GM12878 (cell line): Measurements from ENCODE around the gene METTL13. TPM values are rescaled to one million over a fixed set of nuclear protein-coding genes. Genes with fewer than 3 reads are reported as not detected.
A peak's percentile ranks its signal among the peaks of the same experiment; 100 is the strongest.

ENCODE experiments used
- ATF2 ChIP-seq: IDR thresholded peaks from 2 replicates; pipeline ENCODE4 v1.6.1; 2012; ENCODE audit warnings: low read length, inconsistent platforms
- CREM ChIP-seq: IDR thresholded peaks from 2 replicates; pipeline ENCODE4 v1.6.1; 2014; ENCODE audit warnings: antibody characterized with exemption, low read depth
- CTCF ChIP-seq, 3 experiments: IDR thresholded peaks in 2 of 3; conservative IDR thresholded peaks in 1 of 3; 2 replicates each; pipeline ENCODE4 v1.5.1; 2011; ENCODE audit warnings: low read depth in 3 of 3, low read length in 3 of 3, mild to moderate bottlenecking in 3 of 3, control low read depth in 2 of 3, moderate library complexity in 2 of 3, inconsistent platforms in 1 of 3, mixed read lengths in 1 of 3; ENCODE audit not compliant: control insufficient read depth in 2 of 3, insufficient read depth in 1 of 3; ENCODE audit errors: extremely low read depth in 1 of 3
- HDAC2 ChIP-seq: fragments of 200-600 bp; sonication (generic); IDR thresholded peaks from 2 replicates; pipeline ENCODE4 v1.6.1; 2017
- IRF3 ChIP-seq: fragments of 450-650 bp; IDR thresholded peaks from 2 replicates; pipeline ENCODE4 v1.6.1; 2014; ENCODE audit warnings: mild to moderate bottlenecking
- KDM1A ChIP-seq: fragments of 200-600 bp; sonication (generic); IDR thresholded peaks from 2 replicates; pipeline ENCODE4 v1.6.1; 2016; ENCODE audit warnings: borderline replicate concordance
- LARP7 ChIP-seq: fragments of 450-650 bp; IDR thresholded peaks from 2 replicates; pipeline ENCODE4 v1.6.1; 2017; ENCODE audit warnings: mild to moderate bottlenecking
- PAX5 ChIP-seq: IDR thresholded peaks from 2 replicates; pipeline ENCODE4 v1.6.1; 2011; ENCODE audit warnings: low read depth, low read length, borderline replicate concordance
- POU2F2 ChIP-seq: IDR thresholded peaks from 3 replicates; pipeline ENCODE4 v1.6.1; 2011; ENCODE audit warnings: low read depth, mild to moderate bottlenecking, low read length, borderline replicate concordance
- RCOR1 ChIP-seq: conservative IDR thresholded peaks from 2 replicates; pipeline ENCODE4 v1.6.1; 2012; ENCODE audit warnings: low read depth, low read length, improper control_type of control experiment
- RELB ChIP-seq: fragments of 450-650 bp; IDR thresholded peaks from 2 replicates; pipeline ENCODE4 v1.6.1; 2017; ENCODE audit warnings: low read depth, mild to moderate bottlenecking, moderate library complexity
- SPI1 ChIP-seq: IDR thresholded peaks from 2 replicates; pipeline ENCODE4 v1.6.1; 2011; ENCODE audit warnings: low read depth, mild to moderate bottlenecking, low read length, moderate library complexity, borderline replicate concordance; ENCODE audit not compliant: insufficient read depth
- SREBF1 ChIP-seq: IDR thresholded peaks from 2 replicates; pipeline ENCODE4 v1.6.1; 2012; ENCODE audit warnings: mild to moderate bottlenecking, low read length
- ZBTB33 ChIP-seq: fragments of 450-650 bp; IDR thresholded peaks from 2 replicates; pipeline ENCODE4 v1.6.1; 2017; ENCODE audit warnings: mild to moderate bottlenecking
- ZBTB40 ChIP-seq: fragments of 450-650 bp; IDR thresholded peaks from 2 replicates; pipeline ENCODE4 v1.6.1; 2016; ENCODE audit warnings: mild to moderate bottlenecking, moderate library complexity, borderline replicate concordance
- polyA plus RNA-seq, 11 experiments: library from polyadenylated mRNA; depleted of rRNA in 4 of 11; unstranded in 6 of 11; stranded (reverse) in 5 of 11; fragments of >200 nt; fragmentation: Nextera tagmentation in 4 of 11; fragmentation: Illumina TruSeq in 1 of 11; extraction: Ambion mirVana in 4 of 11; extraction: Trizol in 1 of 11; gene quantifications; 1 replicate in 1 of 11; 2 replicates in 10 of 11; pipeline versions ENCODE4 v1.2.1 to v1.2.3, GENCODE V29; 2011 to 2016; ENCODE audit warnings: inconsistent platforms in 2 of 11, missing spikeins in 2 of 11, low read depth in 1 of 11
- total RNA-seq, 4 experiments: library from RNA; depleted of rRNA in 3 of 4; stranded (reverse); fragments of >200 nt in 3 of 4; fragmentation: Illumina TruSeq in 1 of 4; extraction: Trizol in 1 of 4; gene quantifications; 2 replicates each; pipeline versions ENCODE4 v1.2.1 to v1.2.3, GENCODE V29; 2013 to 2021

METTL13 gene
- total and polyA plus RNA-seq, 10 of the 15 experiments (the other 5 are each of a cell fraction or from before 2014, with no cell fraction given): 12.2 to 47.2 (median 35.0) TPM

- TF ChIP-seq LARP7: peak; percentile 55; the same call in 1 of the 2 replicates
- TF ChIP-seq RCOR1: no peak
- TF ChIP-seq RELB: peak; percentile 66; the same call in 1 of the 2 replicates
- TF ChIP-seq SPI1: no peak
- TF ChIP-seq POU2F2: peak; percentile 26; the same call in 1 of the 3 replicates
- no peak for TF ChIP-seq ATF2
- no peak for TF ChIP-seq ZBTB33
- no peak for TF ChIP-seq HDAC2
- peak; percentile 55 for TF ChIP-seq IRF3
- no peak for TF ChIP-seq CTCF (IDR thresholded peaks at IDR 0.05 in 2 of 3, conservative IDR thresholded peaks at IDR 0.05 in 1 of 3; ENCODE audit: control insufficient read depth in 2 of 3, extremely low read depth in 1 of 3, insufficient read depth in 1 of 3, low read depth in 3 of 3, low read length in 3 of 3)
- no peak; the same call in 1 of the 2 replicates for TF ChIP-seq ZBTB40
- TF ChIP-seq PAX5: no peak; the same call in 1 of the 2 replicates
- no peak for TF ChIP-seq KDM1A
- TF ChIP-seq SREBF1: no peak
- peak; percentile 58 for TF ChIP-seq CREM
Measured at GRCh38 chr1:171741872-171742576, 39.4 kb upstream of the METTL13 start, which contains the start of gene VAMP4 (continued).
